ENCODE data around the gene ZBTB7C.

DNA sequence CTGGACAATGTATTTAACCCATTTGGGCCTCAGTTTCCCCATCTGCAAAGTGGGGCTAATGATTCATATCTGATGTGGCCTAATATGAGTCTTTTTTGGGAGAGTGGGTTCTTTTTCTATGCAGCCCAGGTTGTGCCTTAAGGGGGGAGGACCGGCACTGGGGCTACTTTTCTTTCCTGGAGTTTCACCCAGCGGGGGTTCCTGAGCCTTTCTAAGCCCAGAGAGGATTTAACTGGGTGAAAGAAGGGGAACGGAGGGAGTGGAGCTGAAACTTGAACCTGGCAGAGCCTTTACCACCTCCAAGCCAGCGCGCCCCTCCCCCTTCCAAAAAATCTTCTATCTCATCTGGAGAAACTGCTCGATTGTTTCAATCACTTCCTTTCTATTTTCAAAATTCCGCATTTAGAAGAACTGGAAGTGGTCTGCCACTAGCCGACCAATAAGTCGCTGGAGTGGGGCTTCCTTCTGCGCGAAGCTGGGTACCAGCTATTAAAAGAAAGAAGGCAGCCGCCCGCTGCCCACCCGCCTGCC is 273.7 kb downstream of the ZBTB7C start:
- TF ChIP-seq, protein P1, sequence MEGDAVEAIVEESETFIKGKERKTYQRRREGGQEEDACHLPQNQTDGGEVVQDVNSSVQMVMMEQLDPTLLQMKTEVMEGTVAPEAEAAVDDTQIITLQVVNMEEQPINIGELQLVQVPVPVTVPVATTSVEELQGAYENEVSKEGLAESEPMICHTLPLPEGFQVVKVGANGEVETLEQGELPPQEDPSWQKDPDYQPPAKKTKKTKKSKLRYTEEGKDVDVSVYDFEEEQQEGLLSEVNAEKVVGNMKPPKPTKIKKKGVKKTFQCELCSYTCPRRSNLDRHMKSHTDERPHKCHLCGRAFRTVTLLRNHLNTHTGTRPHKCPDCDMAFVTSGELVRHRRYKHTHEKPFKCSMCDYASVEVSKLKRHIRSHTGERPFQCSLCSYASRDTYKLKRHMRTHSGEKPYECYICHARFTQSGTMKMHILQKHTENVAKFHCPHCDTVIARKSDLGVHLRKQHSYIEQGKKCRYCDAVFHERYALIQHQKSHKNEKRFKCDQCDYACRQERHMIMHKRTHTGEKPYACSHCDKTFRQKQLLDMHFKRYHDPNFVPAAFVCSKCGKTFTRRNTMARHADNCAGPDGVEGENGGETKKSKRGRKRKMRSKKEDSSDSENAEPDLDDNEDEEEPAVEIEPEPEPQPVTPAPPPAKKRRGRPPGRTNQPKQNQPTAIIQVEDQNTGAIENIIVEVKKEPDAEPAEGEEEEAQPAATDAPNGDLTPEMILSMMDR (conservative IDR thresholded peaks at IDR 0.05; ENCODE audit: low read depth, low read length), result no peak
- no peak for TF ChIP-seq EZH2 (IDR thresholded peaks at IDR 0.05; ENCODE audit: borderline replicate concordance, low read depth, low read length, poor library complexity, severe bottlenecking)
